Glutamatergic neuron (in vitro differentiated cells): ENCODE data around the gene PTTG1. TPM values are rescaled to one million over a fixed set of nuclear protein-coding genes. Genes with fewer than 3 reads are reported as not detected.
A peak's percentile ranks its signal among the peaks of the same experiment; 100 is the strongest.

ENCODE experiments used
- DNase-seq: peaks from one replicate; pipeline ENCODE4 v3.0.0; 2022
- H3K27ac Mint-ChIP-seq: one replicate; pipeline ENCODE4 v1.8.0; 2020; ENCODE audit warnings: mild to moderate bottlenecking, mixed read lengths, inconsistent platforms; ENCODE audit not compliant: unreplicated experiment
- H3K27me3 Mint-ChIP-seq: one replicate; pipeline ENCODE4 v1.8.0; 2020; ENCODE audit warnings: mild to moderate bottlenecking, moderate library complexity, mixed read lengths, inconsistent platforms; ENCODE audit not compliant: unreplicated experiment
- H3K36me3 Mint-ChIP-seq: one replicate; pipeline ENCODE4 v1.8.0; 2020; ENCODE audit warnings: mild to moderate bottlenecking, mixed read lengths, inconsistent platforms; ENCODE audit not compliant: unreplicated experiment
- H3K4me1 Mint-ChIP-seq: one replicate; pipeline ENCODE4 v1.8.0; 2020; ENCODE audit warnings: mild to moderate bottlenecking, low read depth, mixed read lengths, inconsistent platforms; ENCODE audit not compliant: unreplicated experiment
- H3K4me3 Mint-ChIP-seq: one replicate; pipeline ENCODE4 v1.8.0; 2020; ENCODE audit warnings: mild to moderate bottlenecking, mixed read lengths, inconsistent platforms; ENCODE audit not compliant: unreplicated experiment
- H3K9me3 Mint-ChIP-seq: one replicate; pipeline ENCODE4 v1.8.0; 2020; ENCODE audit warnings: mild to moderate bottlenecking, moderate library complexity, mixed read lengths, inconsistent platforms; ENCODE audit not compliant: unreplicated experiment
- long read RNA-seq: library from polyadenylated mRNA; unstranded; transcript quantifications from one replicate; pipeline ENCODE4 v2.0.0, GENCODE V29; 2020; ENCODE audit not compliant: unreplicated experiment
- total RNA-seq: library from RNA; stranded (reverse); fragmentation: NEBNext Ultra II Directional; extraction: Animal tissue kit (Norgen Biotek cat#: 25700); gene quantifications from one replicate; pipeline ENCODE4 v1.2.1, GENCODE V29; 2021; ENCODE audit not compliant: unreplicated experiment
- TF ChIP-seq, protein P1 (sequence below): fragments of 200-600 bp; sonication (generic); IDR thresholded peaks from one replicate; pipeline ENCODE4 v1.5.0; 2021; ENCODE audit not compliant: partially characterized antibody, unreplicated experiment

Gene PTTG1
- total RNA-seq = 25.3 TPM
- long read RNA-seq, transcript PTTG1-201 (6 exons, 753 nt) = major isoform, 17 of 26 reads
- long read RNA-seq, transcript PTTG1-202 (5 exons, 1,070 nt) = minor isoform, 5 of 26 reads
- long read RNA-seq, partial matches to known transcripts = 0 of 26 reads
- long read RNA-seq, other reads (novel, unspliced or antisense) = 0 of 26 reads

DNA sequence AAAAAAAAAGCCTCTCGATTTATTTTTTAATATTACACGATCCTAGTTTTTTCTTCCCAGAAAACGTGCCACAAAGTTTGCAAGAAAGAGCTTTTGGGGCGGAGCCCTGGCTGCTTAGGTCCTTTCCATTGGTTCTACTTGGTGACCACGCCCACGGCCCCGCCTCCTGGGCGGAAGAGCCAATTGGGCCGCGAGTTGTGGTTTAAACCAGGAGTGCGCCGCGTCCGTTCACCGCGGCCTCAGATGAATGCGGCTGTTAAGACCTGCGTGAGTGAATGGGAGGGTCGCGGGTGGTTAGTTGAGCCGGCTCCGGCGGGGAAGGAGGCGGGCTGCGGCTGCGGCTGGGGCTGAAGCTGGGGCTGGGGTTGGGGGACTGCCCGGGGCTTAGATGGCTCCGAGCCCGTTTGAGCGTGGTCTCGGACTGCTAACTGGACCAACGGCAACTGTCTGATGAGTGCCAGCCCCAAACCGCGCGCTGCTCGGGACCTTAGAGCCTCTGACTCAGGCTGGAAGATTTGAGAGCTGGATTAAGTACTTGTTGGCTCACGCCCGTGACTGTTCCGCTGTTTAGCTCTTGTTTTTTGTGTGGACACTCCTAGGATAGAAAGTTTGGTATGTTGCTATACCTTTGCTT, at the start of gene PTTG1:
TSS of gene PTTG1 (plus strand) at position 231 of the 634 bp plus-strand sequence. CDS start 458 bp downstream, outside the sequence.
- peak within 1 kb of the TSS; percentile 82 for H3K4me3 Mint-ChIP-seq
- H3K4me1 Mint-ChIP-seq = peaks cover 21% of the 10 kb centered on the region
- DNase-seq = peak; percentile 97
- H3K9me3 Mint-ChIP-seq = peaks cover 3% of the 10 kb centered on the region
- TF ChIP-seq, protein P1, sequence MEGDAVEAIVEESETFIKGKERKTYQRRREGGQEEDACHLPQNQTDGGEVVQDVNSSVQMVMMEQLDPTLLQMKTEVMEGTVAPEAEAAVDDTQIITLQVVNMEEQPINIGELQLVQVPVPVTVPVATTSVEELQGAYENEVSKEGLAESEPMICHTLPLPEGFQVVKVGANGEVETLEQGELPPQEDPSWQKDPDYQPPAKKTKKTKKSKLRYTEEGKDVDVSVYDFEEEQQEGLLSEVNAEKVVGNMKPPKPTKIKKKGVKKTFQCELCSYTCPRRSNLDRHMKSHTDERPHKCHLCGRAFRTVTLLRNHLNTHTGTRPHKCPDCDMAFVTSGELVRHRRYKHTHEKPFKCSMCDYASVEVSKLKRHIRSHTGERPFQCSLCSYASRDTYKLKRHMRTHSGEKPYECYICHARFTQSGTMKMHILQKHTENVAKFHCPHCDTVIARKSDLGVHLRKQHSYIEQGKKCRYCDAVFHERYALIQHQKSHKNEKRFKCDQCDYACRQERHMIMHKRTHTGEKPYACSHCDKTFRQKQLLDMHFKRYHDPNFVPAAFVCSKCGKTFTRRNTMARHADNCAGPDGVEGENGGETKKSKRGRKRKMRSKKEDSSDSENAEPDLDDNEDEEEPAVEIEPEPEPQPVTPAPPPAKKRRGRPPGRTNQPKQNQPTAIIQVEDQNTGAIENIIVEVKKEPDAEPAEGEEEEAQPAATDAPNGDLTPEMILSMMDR = no peak
- H3K27ac Mint-ChIP-seq = no peak within 1 kb of the TSS
- H3K27me3 Mint-ChIP-seq = peaks cover 6% of the 10 kb centered on the region
- no peaks in the 10 kb centered on the region for H3K36me3 Mint-ChIP-seq

DNA sequence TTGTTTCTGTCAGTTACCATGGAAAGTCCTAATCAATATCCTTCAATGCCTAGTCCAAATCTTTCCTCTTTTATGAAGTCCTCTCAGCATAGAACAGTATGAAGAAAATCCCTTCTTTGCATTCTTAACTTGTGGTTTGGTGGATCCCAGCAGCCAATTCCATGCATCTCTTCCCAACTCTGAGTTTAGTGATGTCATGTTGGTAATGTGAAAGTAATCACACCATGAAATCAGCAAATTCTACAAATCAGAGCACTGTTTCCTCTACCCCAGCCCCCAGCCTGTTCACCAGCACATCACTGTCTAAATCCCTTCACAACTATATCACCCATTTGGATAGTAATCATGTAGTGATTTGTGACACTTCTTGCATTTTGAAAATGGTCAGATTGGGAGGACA, 46.5 kb upstream of the PTTG1 start:
- TF ChIP-seq, protein P1 = no peak
- DNase-seq = no peak
- H3K9me3 Mint-ChIP-seq = peaks cover 4% of the 10 kb centered on the region
- no peaks in the 10 kb centered on the region for H3K4me1 Mint-ChIP-seq
- no peak overlapping the region for H3K27ac Mint-ChIP-seq
- H3K36me3 Mint-ChIP-seq = no peaks in the 10 kb centered on the region
- H3K27me3 Mint-ChIP-seq = peaks cover 2% of the 10 kb centered on the region
- no peak overlapping the region for H3K4me3 Mint-ChIP-seq

DNA sequence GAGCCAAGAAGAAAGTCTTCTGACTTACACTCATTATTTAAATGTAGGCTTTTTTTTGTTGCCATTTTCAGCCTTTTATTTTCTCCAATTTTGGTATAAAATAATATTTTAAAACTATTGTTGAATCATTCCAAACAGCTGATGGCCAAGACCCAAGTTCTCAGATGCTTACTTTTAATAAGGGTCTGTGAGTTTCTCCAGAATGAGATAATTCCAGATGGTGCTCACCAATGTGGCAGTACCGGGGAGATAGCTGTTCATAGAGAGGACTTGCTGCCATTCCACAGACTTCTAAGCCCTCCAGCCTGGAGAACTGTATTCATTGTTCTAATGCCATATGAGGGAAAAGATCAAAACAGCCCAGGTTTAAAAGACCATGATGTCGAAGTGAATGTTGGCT, 46.0 kb upstream of the PTTG1 start:
- no peak for DNase-seq
- no peaks in the 10 kb centered on the region for H3K4me1 Mint-ChIP-seq
- H3K9me3 Mint-ChIP-seq = peaks cover 4% of the 10 kb centered on the region
- TF ChIP-seq, protein P1 = no peak
- H3K36me3 Mint-ChIP-seq = no peaks in the 10 kb centered on the region
- H3K27ac Mint-ChIP-seq = no peak overlapping the region
- no peak overlapping the region for H3K4me3 Mint-ChIP-seq
- H3K27me3 Mint-ChIP-seq = peaks cover 2% of the 10 kb centered on the region

DNA sequence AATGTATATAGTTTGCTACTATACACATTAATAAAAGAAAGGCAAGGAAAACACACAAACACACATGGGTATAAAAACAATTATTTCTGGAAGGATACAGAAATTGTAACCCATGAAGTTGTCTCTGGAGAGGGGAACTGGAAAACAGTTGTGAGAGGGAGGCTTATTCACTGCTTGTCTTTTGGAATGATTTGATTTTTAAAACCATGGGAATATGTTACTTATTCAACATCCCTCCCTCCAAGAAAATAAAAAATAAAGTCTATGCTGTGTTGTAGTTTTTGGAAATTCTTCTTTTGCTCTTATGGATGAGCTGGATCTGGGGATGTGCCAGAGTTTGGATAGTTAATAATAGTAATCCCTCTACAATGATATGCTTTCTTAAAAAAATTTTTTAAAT, 45.2 kb upstream of the PTTG1 start:
- Mint-ChIP-seq H3K4me1 (no peaks in the 10 kb centered on the region), H3K36me3 (no peaks in the 10 kb centered on the region), H3K9me3 (peaks cover 2% of the 10 kb centered on the region), H3K4me3 (no peak overlapping the region), H3K27me3 (peaks cover 2% of the 10 kb centered on the region), H3K27ac (no peak overlapping the region)
- DNase-seq = no peak
- TF ChIP-seq, protein P1 = no peak

DNA sequence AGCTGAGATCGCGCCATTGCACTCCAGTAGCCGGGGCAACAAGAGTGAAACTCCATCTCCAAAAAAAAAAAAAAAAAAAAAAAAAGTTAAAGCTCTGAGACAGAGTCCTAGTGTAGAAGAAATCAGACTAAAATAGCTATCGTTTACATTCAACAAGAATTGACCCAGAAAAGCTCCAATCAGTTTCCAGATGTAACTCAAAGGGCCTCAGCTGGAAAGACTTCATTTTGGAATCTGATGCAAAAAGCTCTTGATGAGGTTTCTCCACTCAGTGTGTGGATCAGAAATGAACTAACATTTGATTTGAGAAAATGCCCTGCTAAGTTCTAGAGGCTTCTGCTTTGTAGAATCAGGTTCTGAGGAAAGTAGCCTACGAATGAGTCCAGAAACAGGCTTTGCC, 44.0 kb upstream of the PTTG1 start:
- peaks cover 9% of the 10 kb centered on the region for H3K4me1 Mint-ChIP-seq
- no peak overlapping the region for H3K27ac Mint-ChIP-seq
- no peaks in the 10 kb centered on the region for H3K9me3 Mint-ChIP-seq
- no peak for DNase-seq
- no peaks in the 10 kb centered on the region for H3K36me3 Mint-ChIP-seq
- no peaks in the 10 kb centered on the region for H3K27me3 Mint-ChIP-seq
- no peak overlapping the region for H3K4me3 Mint-ChIP-seq
- TF ChIP-seq, protein P1 = no peak
